Kasumi-1 (cell line): ENCODE measurements around the gene MTMR2.
"Not testable (repeated sequence)": the region's sequence is repeated elsewhere in the genome, so short reads cannot be mapped to it uniquely, and the experiment has no call there.

ENCODE experiments used
- DNase-seq, 2 experiments: peaks; one replicate each; lab custom pipeline; 2025; lab: John Stamatoyannopoulos, UW

Gene MTMR2

GRCh38 chr11:95816037-95816436 lies 107.9 kb downstream of the MTMR2 start:
- peak in 1 of 2 experiments; percentile 12 for DNase-seq

- DNase-seq: not testable (repeated sequence)
These were observed 112.9 kb downstream of the MTMR2 start for GRCh38 chr11:95811052-95811451.

DNA sequence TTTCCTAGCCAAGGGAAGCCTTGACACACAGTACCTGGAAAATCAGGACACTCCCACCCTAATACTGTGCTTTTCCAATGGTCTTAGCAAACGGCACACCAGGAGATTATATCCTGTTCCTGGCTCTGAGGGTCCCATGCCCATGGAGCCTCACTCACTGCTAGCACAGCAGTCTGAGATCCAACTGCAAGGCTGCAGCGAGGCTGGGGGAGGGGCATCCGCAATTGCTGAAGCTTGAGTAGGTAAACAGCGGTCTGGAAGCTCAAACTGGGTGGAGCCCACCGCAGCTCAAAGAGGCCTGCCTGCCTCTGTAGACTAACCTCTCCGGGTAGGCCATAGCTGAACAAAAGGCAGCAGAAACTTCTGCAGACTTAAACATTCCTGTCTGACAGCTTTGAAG lies 117.4 kb downstream of the MTMR2 start:
- DNase-seq: not testable (repeated sequence)

GRCh38 chr11:95805869-95806268 lies 118.0 kb downstream of the MTMR2 start:
- DNase-seq: no peak

- no peak for DNase-seq
These were observed 119.9 kb downstream of the MTMR2 start for GRCh38 chr11:95803973-95804372.

- DNase-seq: no peak
These were observed 121.1 kb downstream of the MTMR2 start for GRCh38 chr11:95802806-95803205.

DNA sequence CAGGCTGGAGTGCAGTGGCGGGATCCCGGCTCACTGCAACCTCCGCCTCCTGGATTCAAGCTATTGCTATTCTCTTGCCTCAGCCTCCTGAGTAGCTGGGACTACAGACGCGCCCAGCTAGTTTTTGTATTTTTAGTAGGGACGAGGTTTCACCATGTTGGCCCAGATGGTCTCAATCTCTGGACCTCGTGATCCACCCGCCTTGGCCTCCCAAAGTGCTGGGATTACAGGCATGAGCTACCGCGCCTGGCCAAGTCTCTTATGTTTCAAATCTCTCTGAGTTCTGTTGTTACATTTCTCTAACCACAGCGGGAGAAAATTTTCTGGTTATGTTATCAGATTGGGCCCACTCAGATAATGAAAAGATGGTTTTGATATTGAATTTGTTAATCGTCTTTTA lies 123.5 kb downstream of the MTMR2 start:
- DNase-seq: no peak

- no peak for DNase-seq
These were observed 124.4 kb downstream of the MTMR2 start for GRCh38 chr11:95799546-95799945.

DNA sequence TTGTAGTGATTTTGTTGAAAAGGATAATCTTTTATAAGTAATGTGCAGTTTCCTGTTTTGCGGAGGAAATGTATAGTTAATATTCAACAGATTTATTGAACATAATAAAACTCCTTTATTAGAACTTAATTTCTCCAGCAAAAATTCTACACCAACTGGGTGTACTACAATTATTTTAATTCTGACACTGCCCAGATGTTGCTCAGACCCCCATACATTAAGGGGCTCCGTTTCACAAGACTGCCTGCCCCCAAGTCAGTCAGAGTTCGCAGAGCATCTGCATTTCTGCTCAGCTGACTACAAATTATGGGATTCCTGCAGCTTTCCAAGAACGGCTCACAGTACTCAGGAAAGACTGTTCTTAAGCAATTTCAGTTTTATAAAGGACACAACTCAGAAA lies 127.4 kb downstream of the MTMR2 start:
- DNase-seq: no peak

DNA sequence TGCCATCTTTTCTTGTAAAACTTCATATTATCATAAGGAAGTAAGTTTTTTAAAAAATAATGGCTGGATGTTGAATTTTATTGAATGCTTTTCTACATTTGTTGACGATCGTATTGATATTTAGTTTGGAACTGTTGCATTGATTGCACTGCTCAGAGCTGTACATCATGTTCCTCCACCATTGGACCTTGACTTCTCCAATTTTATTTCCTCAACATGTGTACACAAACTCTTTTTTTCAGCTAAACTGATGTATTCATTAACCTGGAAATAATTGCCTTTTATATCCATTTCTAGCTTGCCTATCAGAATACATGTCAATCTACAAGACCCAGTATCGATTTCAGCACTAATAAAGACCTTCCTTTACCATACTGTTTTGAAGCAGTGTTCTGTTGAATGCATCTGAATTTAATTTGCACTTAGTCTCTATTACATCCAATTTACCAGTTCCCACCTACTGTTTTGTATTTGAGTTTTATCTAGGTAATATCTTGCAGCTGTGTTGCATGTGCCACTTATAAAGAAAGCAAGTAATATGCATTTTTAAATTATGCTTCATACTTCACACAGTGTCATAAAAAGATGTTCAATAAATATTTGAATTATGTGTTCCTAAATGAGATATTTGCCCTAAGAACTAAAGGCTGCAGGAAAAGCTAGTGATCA lies 128.1 kb downstream of the MTMR2 start:
- DNase-seq: no peak

- no peak for DNase-seq
These were observed 129.8 kb downstream of the MTMR2 start for GRCh38 chr11:95794086-95794485.

DNA sequence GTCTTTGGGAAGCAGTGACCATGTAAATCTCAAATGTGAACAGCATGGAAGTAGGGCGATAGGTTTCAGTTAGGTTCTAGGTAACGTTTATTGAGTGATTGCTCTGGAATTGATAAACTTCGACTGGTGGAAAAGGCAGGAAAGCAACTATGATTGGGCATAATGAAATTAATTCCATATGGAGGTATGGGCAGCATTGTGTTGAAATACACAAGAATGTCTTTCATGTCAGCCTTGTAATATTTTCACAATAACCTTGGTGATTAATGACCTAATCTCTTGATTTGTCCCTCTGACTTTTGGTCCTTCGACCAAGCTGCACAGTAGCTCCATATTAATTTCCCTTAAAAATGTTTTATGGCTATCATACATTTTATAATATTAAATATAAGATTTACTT lies 130.8 kb downstream of the MTMR2 start:
- DNase-seq: no peak

GRCh38 chr11:95792700-95793099 lies 131.2 kb downstream of the MTMR2 start:
- DNase-seq: no peak

DNA sequence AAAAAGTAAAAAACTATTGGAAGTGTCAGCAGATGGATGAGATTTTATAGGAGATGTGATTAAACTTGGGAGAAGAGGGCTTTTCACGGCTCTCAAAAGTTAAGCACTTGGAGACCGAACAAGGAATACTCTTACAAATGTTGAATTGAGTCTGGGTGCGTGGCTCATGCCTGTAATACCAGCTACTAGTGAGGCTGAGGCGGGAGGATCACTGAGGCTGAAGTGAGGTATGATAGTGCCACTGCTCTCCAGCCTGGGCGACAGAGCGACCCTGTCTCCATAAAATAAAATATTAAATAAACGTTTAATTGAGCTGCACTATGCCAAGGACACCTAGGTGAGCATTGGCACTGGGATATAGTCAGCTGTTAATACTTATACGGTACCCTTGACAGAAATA lies 131.7 kb downstream of the MTMR2 start:
- DNase-seq: no peak

- DNase-seq: no peak
These were observed 132.2 kb downstream of the MTMR2 start for GRCh38 chr11:95791709-95792033.

GRCh38 chr11:95790933-95791708 lies 132.8 kb downstream of the MTMR2 start:
- DNase-seq: peak; percentile 46 to 62

DNA sequence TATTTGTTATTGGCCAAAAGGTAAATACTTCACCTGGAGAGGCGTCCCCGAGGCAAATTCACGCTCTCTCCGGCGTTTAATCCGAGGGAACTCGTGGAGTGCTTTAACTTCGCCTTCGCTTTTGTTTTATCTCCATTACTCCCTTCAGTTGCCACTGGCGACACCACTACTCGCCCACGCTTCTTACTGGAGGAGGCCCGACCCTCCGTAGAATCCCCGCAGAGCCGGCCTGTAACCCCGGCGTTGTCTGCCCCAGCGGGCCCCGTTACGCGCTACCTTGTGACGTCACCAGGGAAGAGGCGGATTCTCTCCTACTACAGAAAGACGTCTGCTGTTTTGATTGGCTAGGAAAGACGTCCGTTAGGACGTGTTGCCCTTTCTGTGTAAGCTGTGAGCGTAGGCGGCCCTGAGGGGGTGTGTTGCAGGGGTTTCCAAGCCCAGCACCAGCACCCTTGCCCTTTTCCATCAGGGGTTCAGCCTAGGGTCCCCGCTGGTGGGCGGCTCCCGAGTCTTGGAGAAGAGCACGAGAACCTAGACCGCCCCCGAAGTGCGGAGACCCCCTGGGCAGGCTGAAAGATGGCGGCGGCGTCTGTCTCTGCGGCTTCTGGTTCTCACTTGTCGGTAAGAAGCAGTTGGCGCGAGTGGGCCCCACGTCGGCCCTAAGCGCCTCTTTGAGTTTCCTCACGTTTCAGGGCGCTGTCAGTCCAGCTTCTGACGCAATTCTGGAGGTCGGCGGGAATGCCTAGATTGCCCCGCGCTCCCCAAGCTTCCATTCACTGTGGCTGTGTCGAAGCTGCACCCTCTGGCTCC lies 133.6 kb downstream of the MTMR2 start, which contains the start of gene CEP57:
TSS of gene CEP57 (plus strand) at position 376 of the 810 bp plus-strand sequence. CDS start at position 577, 201 bp downstream.
- peak; percentile 97 for DNase-seq

- peak; percentile 97 to 99 for DNase-seq
These were observed 134.3 kb downstream of the MTMR2 start, which contains the start of gene FAM76B for GRCh38 chr11:95789506-95790122. FAM76B (minus strand) TSS chr11:95789782; CDS start chr11:95789478, 304 bp downstream.

- peak; percentile 20 to 47 for DNase-seq
These were observed 134.9 kb downstream of the MTMR2 start for GRCh38 chr11:95788921-95789505.
